ENCODE measurements around the gene SDR42E2.
"Not testable (repeated sequence)": the region's sequence is repeated elsewhere in the genome, so short reads cannot be mapped to it uniquely, and the experiment has no call there.

Gene SDR42E2

GRCh38 chr16:22130528-22130927 lies 31.8 kb upstream of the SDR42E2 start:
- no peak overlapping the region for H3K27ac ChIP-seq (ENCODE audit: low read depth, low read length, severe bottlenecking)
- no peaks in the 10 kb centered on the region for H3K4me1 ChIP-seq (ENCODE audit: control insufficient read depth, insufficient read depth, low read length, poor library complexity, severe bottlenecking)
- no peaks in the 10 kb centered on the region for H3K9me3 ChIP-seq (ENCODE audit: control insufficient read depth, low read length)
- no peaks in the 10 kb centered on the region for H3K36me3 ChIP-seq (ENCODE audit: control insufficient read depth, insufficient read depth, low read length)
- no peak overlapping the region for H3K4me3 ChIP-seq (ENCODE audit: extremely low read depth, insufficient read depth, low read length, poor library complexity, severe bottlenecking)

- H3K4me1 ChIP-seq (ENCODE audit: control insufficient read depth, insufficient read depth, low read length, poor library complexity, severe bottlenecking), result no peaks in the 10 kb centered on the region
- H3K9me3 ChIP-seq (ENCODE audit: control insufficient read depth, low read length), result no peaks in the 10 kb centered on the region
- WGBS, 2 experiments (ENCODE audit: insufficient coverage in 2 of 2), result 84 to 90% methylated on average over 10 of the region's 10 CpGs
- H3K36me3 ChIP-seq (ENCODE audit: control insufficient read depth, insufficient read depth, low read length), result no peaks in the 10 kb centered on the region
- H3K27ac ChIP-seq (ENCODE audit: low read depth, low read length, severe bottlenecking), result no peak overlapping the region
- H3K4me3 ChIP-seq (ENCODE audit: extremely low read depth, insufficient read depth, low read length, poor library complexity, severe bottlenecking), result no peak overlapping the region
Observed at GRCh38 chr16:22132801-22133200, 29.5 kb upstream of the SDR42E2 start.

GRCh38 chr16:22138482-22138881 lies 23.8 kb upstream of the SDR42E2 start:
- Histone ChIP-seq H3K36me3 (ENCODE audit: control insufficient read depth, insufficient read depth, low read length) (no peaks in the 10 kb centered on the region), H3K4me3 (ENCODE audit: extremely low read depth, insufficient read depth, low read length, poor library complexity, severe bottlenecking) (no peak overlapping the region), H3K27ac (ENCODE audit: low read depth, low read length, severe bottlenecking) (no peak overlapping the region), H3K9me3 (ENCODE audit: control insufficient read depth, low read length) (no peaks in the 10 kb centered on the region), H3K4me1 (ENCODE audit: control insufficient read depth, insufficient read depth, low read length, poor library complexity, severe bottlenecking) (no peaks in the 10 kb centered on the region)
- 82 to 96% methylated on average over 4 to 5 of the region's 8 CpGs for WGBS, 2 experiments (ENCODE audit: insufficient coverage in 2 of 2)

- H3K36me3 ChIP-seq (ENCODE audit: control insufficient read depth, insufficient read depth, low read length), result no peaks in the 10 kb centered on the region
- 81 to 98% methylated on average over 6 to 7 of the region's 7 CpGs for WGBS, 2 experiments (ENCODE audit: insufficient coverage in 2 of 2)
- H3K27ac ChIP-seq (ENCODE audit: low read depth, low read length, severe bottlenecking), result no peak overlapping the region
- H3K4me3 ChIP-seq (ENCODE audit: extremely low read depth, insufficient read depth, low read length, poor library complexity, severe bottlenecking), result no peak overlapping the region
- no peaks in the 10 kb centered on the region for H3K4me1 ChIP-seq (ENCODE audit: control insufficient read depth, insufficient read depth, low read length, poor library complexity, severe bottlenecking)
- no peaks in the 10 kb centered on the region for H3K9me3 ChIP-seq (ENCODE audit: control insufficient read depth, low read length)
Observed at GRCh38 chr16:22139008-22139407, 23.3 kb upstream of the SDR42E2 start.

- no peaks in the 10 kb centered on the region for H3K4me1 ChIP-seq (ENCODE audit: control insufficient read depth, insufficient read depth, low read length, poor library complexity, severe bottlenecking)
Observed at GRCh38 chr16:22139732-22140131, 22.6 kb upstream of the SDR42E2 start.

GRCh38 chr16:22141767-22142166 lies 20.5 kb upstream of the SDR42E2 start:
- Histone ChIP-seq H3K27ac (ENCODE audit: low read depth, low read length, severe bottlenecking) (no peak overlapping the region), H3K9me3 (ENCODE audit: control insufficient read depth, low read length) (no peaks in the 10 kb centered on the region)
- 71 to 100% methylated on average over 1 of the region's 1 CpG for WGBS, 2 experiments (ENCODE audit: insufficient coverage in 2 of 2)

More at GRCh38 chr16:22139732-22140131, 22.6 kb upstream of the SDR42E2 start:
- no peaks in the 10 kb centered on the region for H3K36me3 ChIP-seq (ENCODE audit: control insufficient read depth, insufficient read depth, low read length)
- 78 to 91% methylated on average over 1 of the region's 1 CpG for WGBS, 2 experiments (ENCODE audit: insufficient coverage in 2 of 2)
- H3K4me3 ChIP-seq (ENCODE audit: extremely low read depth, insufficient read depth, low read length, poor library complexity, severe bottlenecking), result no peak overlapping the region
- no peaks in the 10 kb centered on the region for H3K9me3 ChIP-seq (ENCODE audit: control insufficient read depth, low read length)
- no peak overlapping the region for H3K27ac ChIP-seq (ENCODE audit: low read depth, low read length, severe bottlenecking)

GRCh38 chr16:22144520-22144919 lies 17.8 kb upstream of the SDR42E2 start:
- H3K4me1 ChIP-seq (ENCODE audit: control insufficient read depth, insufficient read depth, low read length, poor library complexity, severe bottlenecking), result no peaks in the 10 kb centered on the region
- no peaks in the 10 kb centered on the region for H3K36me3 ChIP-seq (ENCODE audit: control insufficient read depth, insufficient read depth, low read length)
- 93 to 98% methylated on average over 6 of the region's 6 CpGs for WGBS, 2 experiments (ENCODE audit: insufficient coverage in 2 of 2)
- H3K4me3 ChIP-seq (ENCODE audit: extremely low read depth, insufficient read depth, low read length, poor library complexity, severe bottlenecking), result no peak overlapping the region
- H3K9me3 ChIP-seq (ENCODE audit: control insufficient read depth, low read length), result no peaks in the 10 kb centered on the region
- H3K27ac ChIP-seq (ENCODE audit: low read depth, low read length, severe bottlenecking), result no peak overlapping the region

More at GRCh38 chr16:22141767-22142166, 20.5 kb upstream of the SDR42E2 start:
- no peaks in the 10 kb centered on the region for H3K4me1 ChIP-seq (ENCODE audit: control insufficient read depth, insufficient read depth, low read length, poor library complexity, severe bottlenecking)
- H3K4me3 ChIP-seq (ENCODE audit: extremely low read depth, insufficient read depth, low read length, poor library complexity, severe bottlenecking), result no peak overlapping the region
- no peaks in the 10 kb centered on the region for H3K36me3 ChIP-seq (ENCODE audit: control insufficient read depth, insufficient read depth, low read length)

- Histone ChIP-seq H3K4me1 (ENCODE audit: control insufficient read depth, insufficient read depth, low read length, poor library complexity, severe bottlenecking) (no peaks in the 10 kb centered on the region), H3K9me3 (ENCODE audit: control insufficient read depth, low read length) (no peaks in the 10 kb centered on the region), H3K4me3 (ENCODE audit: extremely low read depth, insufficient read depth, low read length, poor library complexity, severe bottlenecking) (no peak overlapping the region), H3K27ac (ENCODE audit: low read depth, low read length, severe bottlenecking) (no peak overlapping the region), H3K36me3 (ENCODE audit: control insufficient read depth, insufficient read depth, low read length) (no peaks in the 10 kb centered on the region)
- WGBS, 2 experiments (ENCODE audit: insufficient coverage in 2 of 2), result 79 to 83% methylated on average over 2 to 5 of the region's 9 CpGs
Observed at GRCh38 chr16:22147853-22148252, 14.5 kb upstream of the SDR42E2 start.

GRCh38 chr16:22151246-22151998 lies 10.9 kb upstream of the SDR42E2 start:
- Histone ChIP-seq H3K4me1 (ENCODE audit: control insufficient read depth, insufficient read depth, low read length, poor library complexity, severe bottlenecking) (no peaks in the 10 kb centered on the region), H3K27ac (ENCODE audit: low read depth, low read length, severe bottlenecking) (no peak overlapping the region), H3K36me3 (ENCODE audit: control insufficient read depth, insufficient read depth, low read length) (no peaks in the 10 kb centered on the region), H3K9me3 (ENCODE audit: control insufficient read depth, low read length) (no peaks in the 10 kb centered on the region), H3K4me3 (ENCODE audit: extremely low read depth, insufficient read depth, low read length, poor library complexity, severe bottlenecking) (no peak overlapping the region)
- 92 to 94% methylated on average over 4 to 5 of the region's 7 CpGs for WGBS, 2 experiments (ENCODE audit: insufficient coverage in 2 of 2)

GRCh38 chr16:22152316-22152715 lies 10.0 kb upstream of the SDR42E2 start:
- Histone ChIP-seq H3K9me3 (ENCODE audit: control insufficient read depth, low read length) (no peaks in the 10 kb centered on the region), H3K4me1 (ENCODE audit: control insufficient read depth, insufficient read depth, low read length, poor library complexity, severe bottlenecking) (no peaks in the 10 kb centered on the region), H3K4me3 (ENCODE audit: extremely low read depth, insufficient read depth, low read length, poor library complexity, severe bottlenecking) (no peak overlapping the region), H3K36me3 (ENCODE audit: control insufficient read depth, insufficient read depth, low read length) (no peaks in the 10 kb centered on the region), H3K27ac (ENCODE audit: low read depth, low read length, severe bottlenecking) (no peak overlapping the region)
- WGBS, 2 experiments (ENCODE audit: insufficient coverage in 2 of 2), result 91 to 94% methylated on average over 10 to 11 of the region's 11 CpGs

GRCh38 chr16:22153078-22153477 lies 9.2 kb upstream of the SDR42E2 start:
- not testable (repeated sequence) for H3K27ac ChIP-seq (ENCODE audit: low read depth, low read length, severe bottlenecking); H3K36me3 ChIP-seq (ENCODE audit: control insufficient read depth, insufficient read depth, low read length); H3K4me1 ChIP-seq (ENCODE audit: control insufficient read depth, insufficient read depth, low read length, poor library complexity, severe bottlenecking); H3K4me3 ChIP-seq (ENCODE audit: extremely low read depth, insufficient read depth, low read length, poor library complexity, severe bottlenecking); H3K9me3 ChIP-seq (ENCODE audit: control insufficient read depth, low read length)
- WGBS, 2 experiments (ENCODE audit: insufficient coverage in 2 of 2), result 86 to 90% methylated on average over 4 to 7 of the region's 7 CpGs
